Activated CD4-positive, alpha-beta T cell treated with anti-CD3 and anti-CD28 coated beads for 4 hours (primary cell): ENCODE measurements around the gene BMAL1.
"Not testable (repeated sequence)": the region's sequence is repeated elsewhere in the genome, so short reads cannot be mapped to it uniquely, and the experiment has no call there.

Experiments
- DNase-seq, 2 donors: peaks; one replicate each; pipeline ENCODE4 v3.0.0-alpha.2; 2020

The BMAL1 gene

DNA sequence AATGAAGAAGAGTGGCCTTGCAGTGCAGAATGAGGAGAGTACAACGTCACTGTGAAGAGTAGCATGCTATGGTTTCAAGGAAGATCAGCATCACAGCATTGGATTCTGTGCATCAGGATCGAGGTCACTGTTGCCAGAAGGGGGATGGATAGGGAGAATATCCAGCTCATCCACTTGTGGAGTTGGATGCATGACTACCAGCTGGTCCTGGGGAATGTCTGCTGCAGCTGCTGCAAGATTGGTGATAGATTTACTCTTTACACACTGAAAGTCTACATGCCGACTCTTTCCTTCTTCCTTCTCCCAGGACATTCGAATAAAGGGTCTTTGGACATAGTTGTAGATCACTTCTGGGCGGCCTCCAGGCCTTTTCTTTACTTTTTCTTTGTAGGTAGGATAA lies 111.2 kb downstream of the BMAL1 start:
- no peak for DNase-seq

- no peak for DNase-seq
These were observed 113.6 kb downstream of the BMAL1 start for GRCh38 chr11:13391217-13391616.

GRCh38 chr11:13398335-13398734 lies 120.7 kb downstream of the BMAL1 start:
- DNase-seq: not testable (repeated sequence)

DNA sequence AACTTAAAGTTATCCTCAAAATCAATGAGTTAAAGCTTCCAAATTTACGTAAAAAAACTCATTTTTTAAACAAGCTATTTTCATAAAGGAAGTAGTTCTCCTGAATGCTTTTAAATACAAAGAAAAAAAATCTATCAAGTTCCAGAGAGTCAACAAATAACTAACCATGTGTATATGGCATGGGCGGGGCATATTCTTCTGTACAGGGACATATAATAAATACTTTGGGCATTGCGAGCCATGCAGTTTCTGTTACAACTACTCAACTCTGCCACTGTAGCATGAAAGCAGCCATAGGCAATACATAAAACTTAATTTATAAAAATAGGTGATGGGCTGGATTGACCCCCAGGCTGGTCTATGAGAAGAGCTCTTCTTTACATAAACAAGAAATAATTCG lies 127.6 kb downstream of the BMAL1 start:
- no peak for DNase-seq

DNA sequence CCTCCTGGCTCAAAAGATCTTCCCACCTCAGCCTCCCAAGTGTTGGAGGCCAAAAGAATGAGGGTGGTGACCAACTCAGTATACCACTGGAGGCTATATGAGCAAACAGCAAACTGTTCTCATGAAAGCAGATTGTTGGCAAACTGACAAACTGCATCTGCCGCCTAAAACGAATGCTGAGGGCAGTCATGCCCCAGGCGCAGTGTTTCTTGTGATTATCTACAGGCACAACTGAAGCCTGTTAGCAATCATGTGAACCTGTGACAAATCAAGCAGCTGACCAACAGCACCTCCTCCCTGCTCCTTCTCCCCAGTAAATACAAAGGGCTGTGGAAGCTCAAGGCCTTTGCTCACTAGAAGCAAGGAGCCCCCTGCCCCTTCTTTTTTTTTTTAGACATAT lies 137.6 kb downstream of the BMAL1 start:
- DNase-seq: no peak

- DNase-seq: no peak
These were observed 144.0 kb downstream of the BMAL1 start for GRCh38 chr11:13421561-13421960.

DNA sequence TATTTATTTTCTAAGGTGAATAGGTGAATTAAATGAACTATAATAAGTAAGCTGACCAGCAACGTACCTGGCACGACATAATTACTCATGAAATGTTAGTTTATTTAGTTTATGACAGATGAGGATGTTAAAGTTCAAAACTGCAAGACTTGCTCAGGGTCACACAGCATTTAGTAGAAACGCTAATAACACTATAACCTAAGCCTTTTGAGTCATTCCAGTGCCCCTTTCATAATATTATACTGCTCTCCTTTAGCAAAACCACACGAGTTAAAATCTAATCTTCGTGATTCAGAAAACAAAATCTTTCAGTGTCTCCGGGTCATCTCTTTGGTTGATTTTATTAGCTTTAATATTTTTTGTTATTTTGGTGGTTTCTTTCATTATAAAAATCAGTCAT lies 145.8 kb downstream of the BMAL1 start:
- no peak for DNase-seq

- DNase-seq: no peak
These were observed 149.8 kb downstream of the BMAL1 start for GRCh38 chr11:13427440-13427839.

DNA sequence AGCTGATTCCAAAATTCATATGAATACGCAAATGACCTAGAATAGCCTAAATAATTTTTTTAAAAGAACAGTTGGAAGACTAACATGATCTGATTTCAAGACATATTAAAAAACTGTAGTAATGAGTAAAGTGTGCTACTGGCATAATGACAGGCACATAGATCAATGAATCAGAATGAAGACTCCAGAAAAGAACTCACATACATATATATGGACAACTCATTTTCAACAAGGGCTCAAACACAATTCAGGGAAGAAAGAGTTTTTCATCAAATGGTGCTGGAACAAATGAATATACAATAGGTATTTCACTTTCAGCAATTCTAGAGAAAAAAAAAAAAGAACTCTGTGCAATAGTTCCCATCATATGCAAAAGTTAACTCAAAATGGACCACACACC lies 151.7 kb downstream of the BMAL1 start:
- no peak for DNase-seq

- no peak for DNase-seq
These were observed 152.2 kb downstream of the BMAL1 start for GRCh38 chr11:13429836-13430235.

GRCh38 chr11:13433437-13433836 lies 155.8 kb downstream of the BMAL1 start:
- DNase-seq: no peak

GRCh38 chr11:13434247-13435205 lies 156.9 kb downstream of the BMAL1 start:
- DNase-seq: no peak

- not testable (repeated sequence) for DNase-seq
These were observed 159.2 kb downstream of the BMAL1 start for GRCh38 chr11:13436836-13437235.
